Measurements from ENCODE around the gene PPP1R12B.

GRCh38 chr1:202319381-202320080 lies 29.0 kb upstream of the PPP1R12B start:
- TF ChIP-seq CTCF (IDR thresholded peaks at IDR 0.05) (no peak), POLR2AphosphoS5 (IDR thresholded peaks at IDR 0.05; ENCODE audit: insufficient read depth in 1 of 2, low read depth in 1 of 2) (no peak)
